ENCODE results near the gene NAGK.

Gene NAGK

GRCh38 chr2:71117063-71117462 is 48.6 kb downstream of the NAGK start:
- no peak for DNase-seq

- no peak for DNase-seq
Observed at GRCh38 chr2:71120195-71120594, 51.7 kb downstream of the NAGK start.

- no peak for DNase-seq
Observed at GRCh38 chr2:71121479-71121878, 53.0 kb downstream of the NAGK start.

- DNase-seq: no peak
Observed at GRCh38 chr2:71122387-71123298, 54.2 kb downstream of the NAGK start.

- no peak for DNase-seq
Observed at GRCh38 chr2:71125506-71126294, 57.3 kb downstream of the NAGK start.

GRCh38 chr2:71126957-71127356 is 58.5 kb downstream of the NAGK start:
- DNase-seq: no peak
